Measurements from ENCODE around the gene CCDC73.
A peak's percentile ranks its signal among the peaks of the same experiment; 100 is the strongest.

Gene CCDC73

DNA sequence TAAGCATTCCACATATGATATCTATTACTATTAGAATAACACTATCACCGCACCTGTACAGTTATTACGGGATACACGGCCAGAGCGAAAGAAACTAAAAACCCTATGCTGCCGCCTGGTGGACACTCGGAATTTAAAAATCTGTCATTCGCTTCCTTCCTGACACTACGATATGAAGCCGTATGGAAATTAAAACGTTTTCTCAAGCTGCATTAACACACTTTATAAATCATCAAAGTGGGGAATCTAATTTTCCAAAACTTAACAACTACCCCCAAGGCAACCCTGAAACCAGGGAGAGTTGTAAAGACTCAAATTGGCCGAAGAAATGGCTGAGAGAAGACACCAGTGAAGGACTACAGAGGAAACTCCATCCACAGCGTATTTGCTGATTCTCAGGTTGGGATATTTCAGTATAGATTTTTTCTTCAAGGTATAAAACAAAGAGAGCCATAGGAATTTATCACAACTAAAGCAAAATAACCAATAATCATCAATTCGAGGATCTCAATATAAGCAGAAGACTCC, 1.4 kb downstream of the CCDC73 start:
- TF ChIP-seq, protein P1, sequence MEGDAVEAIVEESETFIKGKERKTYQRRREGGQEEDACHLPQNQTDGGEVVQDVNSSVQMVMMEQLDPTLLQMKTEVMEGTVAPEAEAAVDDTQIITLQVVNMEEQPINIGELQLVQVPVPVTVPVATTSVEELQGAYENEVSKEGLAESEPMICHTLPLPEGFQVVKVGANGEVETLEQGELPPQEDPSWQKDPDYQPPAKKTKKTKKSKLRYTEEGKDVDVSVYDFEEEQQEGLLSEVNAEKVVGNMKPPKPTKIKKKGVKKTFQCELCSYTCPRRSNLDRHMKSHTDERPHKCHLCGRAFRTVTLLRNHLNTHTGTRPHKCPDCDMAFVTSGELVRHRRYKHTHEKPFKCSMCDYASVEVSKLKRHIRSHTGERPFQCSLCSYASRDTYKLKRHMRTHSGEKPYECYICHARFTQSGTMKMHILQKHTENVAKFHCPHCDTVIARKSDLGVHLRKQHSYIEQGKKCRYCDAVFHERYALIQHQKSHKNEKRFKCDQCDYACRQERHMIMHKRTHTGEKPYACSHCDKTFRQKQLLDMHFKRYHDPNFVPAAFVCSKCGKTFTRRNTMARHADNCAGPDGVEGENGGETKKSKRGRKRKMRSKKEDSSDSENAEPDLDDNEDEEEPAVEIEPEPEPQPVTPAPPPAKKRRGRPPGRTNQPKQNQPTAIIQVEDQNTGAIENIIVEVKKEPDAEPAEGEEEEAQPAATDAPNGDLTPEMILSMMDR (IDR thresholded peaks at IDR 0.05; ENCODE audit: insufficient read depth, low read length) = peak; percentile 39
- TF ChIP-seq POLR2AphosphoS5 (IDR thresholded peaks at IDR 0.05; ENCODE audit: low read depth) = no peak
- no peak for TF ChIP-seq REST (IDR thresholded peaks at IDR 0.05; ENCODE audit: insufficient replicate concordance, low read depth)
- 0 out of 2 replicates have a peak, but pooled peaks have one; percentile 5 for TF ChIP-seq SPI1 (IDR thresholded peaks at IDR 0.05; ENCODE audit: borderline replicate concordance, low read depth)
- TF ChIP-seq GABPA (IDR thresholded peaks at IDR 0.05; ENCODE audit: low read depth) = no peak
- Histone ChIP-seq H3K27me3 (ENCODE audit: insufficient read depth, poor library complexity, severe bottlenecking) (no peaks in the 10 kb centered on the region), H3K27ac (replicated peaks) (no peak overlapping the region), H3K4me3 (replicated peaks; ENCODE audit: insufficient read depth, low read length) (no peak overlapping the region)
- DNase-seq (ENCODE audit: low read depth in 1 of 2, low spot score in 1 of 2) = peak in 1 of 2 experiments; percentile 44

GRCh38 chr11:32792111-32792947, 2.1 kb downstream of the CCDC73 start:
- no peak for TF ChIP-seq GABPA (IDR thresholded peaks at IDR 0.05; ENCODE audit: low read depth)
- TF ChIP-seq POLR2AphosphoS5 (IDR thresholded peaks at IDR 0.05; ENCODE audit: low read depth) = no peak
- no peak for TF ChIP-seq SPI1 (IDR thresholded peaks at IDR 0.05; ENCODE audit: borderline replicate concordance, low read depth)
- TF ChIP-seq, protein P1 (IDR thresholded peaks at IDR 0.05; ENCODE audit: insufficient read depth, low read length) = no peak
- TF ChIP-seq REST (IDR thresholded peaks at IDR 0.05; ENCODE audit: insufficient replicate concordance, low read depth) = no peak
- Histone ChIP-seq H3K27ac (replicated peaks) (no peak overlapping the region), H3K27me3 (ENCODE audit: insufficient read depth, poor library complexity, severe bottlenecking) (no peaks in the 10 kb centered on the region), H3K4me3 (replicated peaks; ENCODE audit: insufficient read depth, low read length) (no peak overlapping the region)
- DNase-seq (ENCODE audit: low read depth in 1 of 2, low spot score in 1 of 2) = no peak

DNA sequence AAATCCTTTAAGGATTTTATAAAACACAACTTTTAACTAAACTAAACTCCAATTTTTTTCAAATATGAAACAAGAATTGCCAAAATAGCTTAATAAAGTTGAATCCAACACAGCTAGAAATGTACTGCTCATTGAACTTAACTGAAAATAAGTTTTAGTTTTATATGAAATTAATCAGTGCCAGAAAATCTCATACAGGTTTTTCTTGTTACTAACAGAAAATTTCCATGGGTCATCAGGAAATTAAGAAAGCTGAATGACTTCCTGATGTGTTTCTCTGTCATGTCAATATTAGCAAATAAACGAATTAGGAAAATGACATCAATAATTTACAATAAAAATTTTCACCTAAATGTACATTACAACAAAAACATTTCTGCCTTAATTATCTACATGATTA, 3.5 kb downstream of the CCDC73 start:
- H3K4me3 ChIP-seq (replicated peaks; ENCODE audit: insufficient read depth, low read length) = no peak overlapping the region
- no peak for DNase-seq (ENCODE audit: low read depth in 1 of 2, low spot score in 1 of 2)
- TF ChIP-seq POLR2AphosphoS5 (IDR thresholded peaks at IDR 0.05; ENCODE audit: low read depth) = no peak
- TF ChIP-seq SPI1 (IDR thresholded peaks at IDR 0.05; ENCODE audit: borderline replicate concordance, low read depth) = no peak
- TF ChIP-seq GABPA (IDR thresholded peaks at IDR 0.05; ENCODE audit: low read depth) = no peak
- TF ChIP-seq REST (IDR thresholded peaks at IDR 0.05; ENCODE audit: insufficient replicate concordance, low read depth) = no peak
- TF ChIP-seq, protein P1 (IDR thresholded peaks at IDR 0.05; ENCODE audit: insufficient read depth, low read length) = no peak

More for the DNA sequence above, 3.5 kb downstream of the CCDC73 start:
- no peaks in the 10 kb centered on the region for H3K27me3 ChIP-seq (ENCODE audit: insufficient read depth, poor library complexity, severe bottlenecking)
- H3K27ac ChIP-seq (replicated peaks) = no peak overlapping the region
